ENCODE measurements around the gene CTTNBP2. TPM values are rescaled to one million over a fixed set of nuclear protein-coding genes. Genes with fewer than 3 reads are reported as not detected.

Gene CTTNBP2
- total RNA-seq, 1 donor from 2014 or later, result 9.5 TPM

DNA sequence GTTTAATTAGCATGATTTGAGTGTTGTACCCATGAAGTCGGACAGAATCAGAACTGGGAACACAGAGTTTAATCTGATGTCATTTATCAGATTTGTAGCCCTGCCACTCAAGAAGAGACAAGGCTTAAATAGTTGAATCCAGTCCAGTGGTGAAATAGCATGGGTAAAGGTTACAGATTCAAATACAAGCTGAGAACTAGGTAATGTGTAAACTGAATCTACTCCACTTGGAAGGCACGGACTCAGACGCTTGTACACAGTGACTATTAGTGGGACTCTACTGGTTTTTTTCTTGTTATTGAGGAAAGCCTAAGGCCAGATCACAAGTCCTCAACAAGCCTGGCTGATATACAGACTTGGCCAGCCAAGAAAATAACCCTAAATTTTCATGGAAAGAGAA is 142.9 kb downstream of the CTTNBP2 start:
- Mint-ChIP-seq H3K27me3 (no peaks in the 10 kb centered on the region), H3K9me3 (ENCODE audit: low read depth) (no peaks in the 10 kb centered on the region), H3K27ac (no peak overlapping the region), H3K36me3 (ENCODE audit: insufficient read depth) (peaks cover 7% of the 10 kb centered on the region), H3K4me3 (ENCODE audit: low read depth) (no peak overlapping the region), H3K4me1 (ENCODE audit: low read depth) (peaks cover 4% of the 10 kb centered on the region)
- no peak for DNase-seq (ENCODE audit: low spot score, unreplicated experiment)
- no peak for TF ChIP-seq CTCF (IDR thresholded peaks at IDR 0.05; ENCODE audit: unreplicated experiment)

GRCh38 chr7:117728890-117729624 is 144.2 kb downstream of the CTTNBP2 start:
- TF ChIP-seq CTCF (IDR thresholded peaks at IDR 0.05; ENCODE audit: unreplicated experiment), result no peak
- no peak for DNase-seq (ENCODE audit: low spot score, unreplicated experiment)
- H3K27ac Mint-ChIP-seq, result no peak overlapping the region

GRCh38 chr7:117724898-117725297 is 148.3 kb downstream of the CTTNBP2 start:
- H3K4me3 Mint-ChIP-seq (ENCODE audit: low read depth), result no peak overlapping the region
- no peaks in the 10 kb centered on the region for H3K27me3 Mint-ChIP-seq
- no peaks in the 10 kb centered on the region for H3K9me3 Mint-ChIP-seq (ENCODE audit: low read depth)
- H3K27ac Mint-ChIP-seq, result no peak overlapping the region
- TF ChIP-seq CTCF (IDR thresholded peaks at IDR 0.05; ENCODE audit: unreplicated experiment), result no peak
- no peak for DNase-seq (ENCODE audit: low spot score, unreplicated experiment)
- H3K36me3 Mint-ChIP-seq (ENCODE audit: insufficient read depth), result no peaks in the 10 kb centered on the region
- H3K4me1 Mint-ChIP-seq (ENCODE audit: low read depth), result no peaks in the 10 kb centered on the region

More at GRCh38 chr7:117728890-117729624, 144.2 kb downstream of the CTTNBP2 start:
- no peaks in the 10 kb centered on the region for H3K9me3 Mint-ChIP-seq (ENCODE audit: low read depth)
- H3K4me3 Mint-ChIP-seq (ENCODE audit: low read depth), result no peak overlapping the region
- H3K4me1 Mint-ChIP-seq (ENCODE audit: low read depth), result peaks cover 4% of the 10 kb centered on the region
- no peaks in the 10 kb centered on the region for H3K27me3 Mint-ChIP-seq
- H3K36me3 Mint-ChIP-seq (ENCODE audit: insufficient read depth), result peaks cover 3% of the 10 kb centered on the region

GRCh38 chr7:117719377-117719776 is 153.9 kb downstream of the CTTNBP2 start:
- no peak for TF ChIP-seq CTCF (IDR thresholded peaks at IDR 0.05; ENCODE audit: unreplicated experiment)
- H3K4me3 Mint-ChIP-seq (ENCODE audit: low read depth), result no peak overlapping the region
- H3K9me3 Mint-ChIP-seq (ENCODE audit: low read depth), result no peaks in the 10 kb centered on the region

GRCh38 chr7:117718116-117718835 is 155.0 kb downstream of the CTTNBP2 start:
- H3K4me3 Mint-ChIP-seq (ENCODE audit: low read depth), result no peak overlapping the region
- H3K27ac Mint-ChIP-seq, result no peak overlapping the region
- TF ChIP-seq CTCF (IDR thresholded peaks at IDR 0.05; ENCODE audit: unreplicated experiment), result no peak
- DNase-seq (ENCODE audit: low spot score, unreplicated experiment), result no peak
- no peaks in the 10 kb centered on the region for H3K27me3 Mint-ChIP-seq
- peaks cover 3% of the 10 kb centered on the region for H3K36me3 Mint-ChIP-seq (ENCODE audit: insufficient read depth)
- H3K9me3 Mint-ChIP-seq (ENCODE audit: low read depth), result no peaks in the 10 kb centered on the region
- H3K4me1 Mint-ChIP-seq (ENCODE audit: low read depth), result peaks cover 19% of the 10 kb centered on the region

More at GRCh38 chr7:117719377-117719776, 153.9 kb downstream of the CTTNBP2 start:
- peaks cover 3% of the 10 kb centered on the region for H3K36me3 Mint-ChIP-seq (ENCODE audit: insufficient read depth)
- peaks cover 19% of the 10 kb centered on the region for H3K4me1 Mint-ChIP-seq (ENCODE audit: low read depth)
- no peak for DNase-seq (ENCODE audit: low spot score, unreplicated experiment)
- H3K27ac Mint-ChIP-seq, result no peak overlapping the region
- no peaks in the 10 kb centered on the region for H3K27me3 Mint-ChIP-seq
